GM18499 (cell line): ENCODE results near the gene HEG1.

ENCODE experiments used
- ATAC-seq: cut with Tn5 transposase; IDR thresholded peaks from one replicate; pipeline ENCODE4 v1.9.1; 2021; ENCODE audit warnings: moderate number of reproducible peaks; ENCODE audit not compliant: insufficient read depth, unreplicated experiment

Gene HEG1

DNA sequence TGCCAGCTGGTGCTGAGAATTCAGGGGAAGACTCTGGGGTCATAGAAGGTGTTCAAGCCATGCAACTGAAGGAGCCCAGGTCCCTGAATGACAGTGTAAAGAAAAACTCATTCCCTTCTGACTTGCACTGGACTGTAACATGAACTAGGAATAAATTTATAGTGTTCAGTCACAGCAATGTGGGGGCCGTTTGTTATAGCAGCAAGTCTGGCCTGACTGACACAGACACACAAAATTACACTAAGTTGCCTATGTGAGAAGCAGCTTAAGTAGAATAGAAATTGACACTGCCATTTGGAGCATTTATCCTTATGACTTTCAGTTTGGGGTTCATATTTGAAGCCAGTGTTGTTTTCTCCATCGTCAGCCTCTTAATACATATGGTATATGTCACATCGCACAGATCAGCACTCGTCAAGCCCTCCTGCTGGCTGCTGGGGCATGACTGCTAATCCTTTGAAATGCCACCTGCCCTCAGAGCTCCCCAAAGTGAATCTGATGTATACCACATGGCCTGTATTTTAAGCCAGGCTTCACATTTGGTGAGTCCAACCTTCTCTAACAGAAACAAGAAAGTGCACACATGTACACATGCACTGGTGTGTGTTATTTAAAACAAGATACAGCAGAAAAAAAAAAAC, 17.1 kb upstream of the HEG1 start:
- ATAC-seq: no peak

DNA sequence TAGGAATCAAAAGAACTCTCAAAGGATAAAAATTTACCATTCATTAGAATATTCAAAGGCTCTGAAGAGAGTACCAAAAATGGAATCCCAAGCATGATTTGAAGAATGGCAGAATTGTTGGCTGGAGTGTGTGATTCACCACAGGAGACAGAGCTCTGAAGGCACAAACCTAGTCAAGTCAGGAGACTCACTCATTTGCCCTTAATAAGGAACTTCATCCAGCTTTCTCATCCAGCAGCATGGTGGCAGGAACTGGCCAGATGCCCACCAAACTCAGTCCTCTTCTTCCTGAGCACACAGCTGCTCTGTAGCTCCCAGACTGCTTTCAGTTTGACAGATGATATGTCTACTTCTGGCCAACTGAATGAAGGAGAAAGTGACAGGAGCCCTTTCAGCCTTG, 16.5 kb upstream of the HEG1 start:
- ATAC-seq: no peak

DNA sequence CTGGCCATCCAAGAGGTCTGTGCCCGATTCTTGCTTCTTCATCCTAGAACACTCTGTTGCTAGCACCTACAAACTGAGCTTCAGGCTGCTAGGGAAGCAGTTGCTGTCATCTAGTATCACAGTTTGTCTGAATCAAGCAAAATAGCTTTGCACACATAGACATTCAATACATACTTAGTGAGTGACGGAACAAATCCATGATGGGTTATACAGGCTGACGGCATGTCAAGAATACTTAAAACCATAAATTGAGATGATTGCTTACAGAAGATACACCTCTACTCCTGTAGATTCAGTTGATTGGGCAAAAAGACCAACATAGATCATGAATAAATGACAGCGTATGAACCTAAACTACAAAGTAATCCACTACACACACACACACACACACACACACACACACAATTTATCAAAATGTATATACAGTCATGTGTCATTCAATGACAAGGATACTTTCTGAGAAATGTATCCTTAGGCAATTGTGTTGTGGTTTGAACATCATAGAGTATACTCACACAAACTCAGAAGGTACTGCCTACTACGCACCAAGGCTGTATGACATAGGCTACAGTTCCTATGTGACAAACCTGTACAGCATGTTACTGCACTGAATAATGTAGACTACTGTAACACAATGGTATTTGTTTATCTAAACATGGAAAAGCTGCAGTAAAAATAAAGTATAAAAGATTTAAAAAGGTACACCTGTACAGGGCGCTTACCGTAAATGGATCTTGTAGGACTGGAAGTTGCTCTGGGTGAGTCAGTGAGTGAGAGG, 14.4 kb upstream of the HEG1 start:
- ATAC-seq: no peak

DNA sequence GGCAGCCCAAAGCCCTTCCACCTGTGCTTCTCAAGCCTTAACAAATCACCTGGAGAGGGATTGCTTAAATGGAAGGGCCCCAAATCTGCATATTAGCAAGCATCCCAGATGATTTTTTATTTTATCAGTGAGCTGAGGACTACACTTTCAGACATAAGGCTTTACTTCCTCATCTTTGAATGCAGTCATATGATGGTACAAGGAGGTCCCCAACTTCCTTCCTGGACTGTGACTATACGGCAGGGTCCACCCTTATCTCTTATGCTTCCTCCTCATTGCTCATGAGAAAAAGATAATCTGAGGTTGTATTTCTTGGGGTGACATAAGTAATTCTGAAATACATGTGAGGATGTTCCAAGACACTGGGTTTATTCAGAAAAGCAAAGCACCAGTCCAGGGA, 13.7 kb upstream of the HEG1 start:
- ATAC-seq: no peak

DNA sequence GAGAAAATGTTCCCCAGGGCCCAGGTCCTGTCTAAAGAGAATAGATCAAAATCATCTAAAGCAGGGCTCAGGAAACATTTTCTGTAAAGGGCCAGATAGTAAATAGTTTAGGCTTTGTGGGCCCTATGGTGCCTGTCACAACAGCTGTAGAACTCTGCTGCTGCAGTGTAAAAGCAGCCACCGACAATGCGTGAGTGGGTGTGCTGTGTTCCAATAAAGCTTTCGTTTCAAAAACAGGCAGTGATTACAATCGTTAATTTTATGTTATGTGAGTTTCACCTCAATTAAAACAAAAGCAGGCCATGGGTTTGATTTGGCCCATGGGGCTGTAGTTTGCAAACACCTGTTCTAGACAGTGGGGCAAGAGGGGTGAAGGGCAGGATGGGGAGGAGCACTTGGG, 12.5 kb upstream of the HEG1 start:
- no peak for ATAC-seq

DNA sequence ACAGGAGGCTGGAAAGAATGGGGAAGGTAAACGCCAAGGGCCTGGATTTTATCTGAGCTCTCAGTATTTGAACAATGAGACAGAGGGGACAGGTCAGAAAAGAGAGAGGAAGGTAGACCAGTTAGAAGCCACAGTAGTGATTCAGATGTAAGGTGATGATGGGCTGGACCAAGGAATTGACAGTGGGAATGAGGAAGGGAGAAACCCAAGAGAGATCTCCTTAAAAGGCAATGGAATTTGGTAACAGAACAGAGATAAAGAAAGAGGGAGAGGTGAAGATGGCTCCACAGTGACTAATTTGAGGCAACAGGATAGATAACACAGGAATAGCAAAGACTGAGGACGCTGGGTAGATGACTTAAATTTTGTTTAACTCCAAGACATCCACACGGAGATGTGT, 11.4 kb upstream of the HEG1 start:
- no peak for ATAC-seq

DNA sequence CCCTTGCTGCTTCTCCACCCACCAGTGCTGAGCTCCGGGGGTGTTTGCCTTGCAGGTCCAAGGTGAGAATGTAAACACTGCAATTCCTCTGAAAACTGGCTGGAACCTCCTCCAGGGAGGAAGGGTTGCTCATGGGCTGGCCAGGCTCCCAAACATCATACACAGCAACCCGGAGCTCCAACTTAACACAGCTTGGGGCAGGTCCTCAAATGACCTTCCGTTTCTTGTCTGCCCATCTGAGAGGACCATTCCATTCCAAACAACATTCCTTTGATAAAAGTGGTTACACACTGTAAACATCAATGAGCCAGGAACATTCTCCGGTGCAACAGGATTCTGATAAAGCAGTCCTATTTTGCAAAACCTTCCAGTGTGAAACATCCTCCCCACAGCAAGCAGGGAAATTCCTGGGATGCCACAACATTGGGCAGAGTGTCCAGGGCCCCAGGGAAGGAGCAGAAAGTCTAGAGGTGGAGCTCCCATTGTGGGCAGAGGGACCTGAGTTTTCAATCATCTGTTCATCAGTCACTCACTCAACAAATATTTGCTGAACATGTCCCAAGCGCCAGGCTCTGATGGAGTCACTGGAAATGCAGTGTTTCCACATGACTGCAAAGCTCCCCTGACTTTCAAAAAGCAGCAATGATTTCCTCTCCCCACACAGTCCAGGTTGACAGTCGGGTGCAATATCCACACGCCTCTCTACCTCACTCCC, 7.3 kb upstream of the HEG1 start:
- no peak for ATAC-seq

DNA sequence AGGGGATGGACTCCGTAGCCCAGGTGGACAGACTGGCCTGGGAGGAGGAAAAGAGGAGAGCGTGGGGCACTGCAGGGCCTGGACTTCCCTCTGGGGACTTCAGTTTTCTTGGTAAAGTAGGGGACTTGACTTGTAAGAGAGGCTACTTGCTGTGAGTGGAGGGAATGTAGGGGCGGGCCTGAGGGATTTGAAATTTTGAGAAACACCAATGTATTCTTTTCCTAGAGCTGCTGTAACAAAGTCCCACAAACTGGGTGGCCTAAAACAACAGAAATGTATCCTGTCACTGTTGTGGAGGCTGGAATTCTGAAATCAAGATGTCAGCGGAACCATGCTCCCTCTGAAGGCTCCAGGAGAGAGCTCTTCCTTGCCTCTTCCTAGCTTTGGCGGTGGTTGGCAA, 5.8 kb upstream of the HEG1 start:
- no peak for ATAC-seq

DNA sequence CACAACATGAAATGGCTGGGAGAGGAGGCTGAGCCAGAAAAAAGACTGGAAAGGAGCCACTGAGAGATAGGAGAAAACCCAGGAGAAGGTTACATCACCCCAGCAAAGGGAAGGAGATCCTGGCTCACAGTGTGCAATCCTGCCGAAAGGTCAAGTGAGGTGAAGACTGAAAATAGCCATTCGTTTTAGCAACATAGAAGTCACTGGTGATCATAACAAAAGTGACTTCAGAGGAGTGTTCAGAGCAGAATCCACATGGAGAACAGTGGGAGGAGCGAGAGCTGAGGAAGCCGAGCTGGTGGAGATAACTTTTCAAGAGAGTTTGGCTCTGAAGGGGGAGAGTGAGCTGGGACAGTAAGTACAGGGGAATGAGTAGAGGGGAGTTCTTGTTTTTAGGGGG, 5.4 kb upstream of the HEG1 start:
- no peak for ATAC-seq

DNA sequence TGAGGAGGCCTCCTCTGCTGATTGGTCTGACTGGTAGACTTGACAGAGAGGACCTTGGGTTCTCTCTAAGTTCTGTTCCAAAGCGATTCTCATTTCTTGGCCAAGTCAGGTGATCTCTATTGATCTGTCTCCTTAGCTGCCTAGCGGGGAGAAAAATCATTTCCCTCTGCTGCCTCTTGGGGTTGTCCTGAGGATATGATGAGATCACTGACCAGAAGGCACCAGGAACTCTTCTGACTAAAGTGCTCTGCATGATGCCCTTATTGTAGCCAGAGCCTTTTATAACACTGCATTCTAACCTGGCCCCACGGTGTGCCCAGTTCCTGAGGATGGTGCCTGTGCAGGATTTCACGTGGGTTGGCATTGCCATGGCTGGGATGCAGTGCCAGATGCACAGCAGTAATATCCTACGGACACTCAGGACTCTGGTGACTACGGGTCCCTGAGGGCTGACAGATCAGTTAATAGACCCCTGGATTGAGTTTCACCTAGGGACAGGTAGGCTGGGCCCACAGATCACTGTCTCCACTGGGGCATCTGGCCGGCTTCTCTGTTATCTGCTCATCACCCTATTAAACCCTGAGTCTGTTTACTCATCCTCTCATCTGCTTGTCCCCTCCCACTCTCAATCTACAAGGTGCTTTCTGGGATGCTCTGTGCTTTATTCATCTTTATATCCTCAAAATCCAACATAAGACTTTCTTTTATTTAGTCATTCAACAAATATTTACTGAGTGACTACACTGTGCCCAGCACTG, 3.9 kb upstream of the HEG1 start:
- no peak for ATAC-seq

DNA sequence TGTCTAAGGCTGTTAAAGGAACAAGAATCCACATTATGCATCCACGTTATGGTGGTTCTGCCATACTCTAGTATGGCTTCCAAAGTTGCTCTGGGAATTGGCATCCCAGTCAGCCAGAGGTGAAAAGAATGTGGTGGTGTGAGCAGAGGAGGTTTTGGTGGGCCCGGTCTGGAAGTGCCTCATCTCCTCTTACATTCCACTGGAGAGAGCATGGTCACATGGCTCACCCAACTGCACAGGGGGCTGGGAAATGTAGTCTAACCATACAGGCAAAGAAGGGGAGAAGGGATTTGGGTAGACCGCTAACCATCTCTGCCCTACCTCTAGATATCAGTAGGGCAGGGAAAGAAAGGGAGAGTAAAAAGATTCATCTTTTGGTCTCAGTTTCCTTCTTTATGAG, 3.2 kb upstream of the HEG1 start:
- no peak for ATAC-seq

DNA sequence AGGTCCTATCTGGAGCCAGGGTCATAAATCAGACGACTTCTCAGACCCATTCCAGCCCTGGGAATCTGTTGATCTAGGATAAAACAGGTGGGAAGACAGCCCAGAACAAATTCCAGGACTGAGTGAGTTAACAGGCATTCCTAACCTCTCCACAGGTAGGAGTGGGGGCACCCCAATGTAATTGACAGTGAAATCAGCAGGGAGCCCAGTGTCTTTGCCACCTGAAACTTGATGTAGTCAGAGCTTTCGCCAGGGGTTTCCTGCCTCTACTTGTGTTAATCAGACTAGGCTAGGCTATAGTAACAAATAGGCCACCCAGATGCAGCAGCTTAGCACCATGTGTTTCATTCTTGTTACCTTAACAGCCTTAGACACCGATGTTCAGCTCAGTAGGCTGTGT, 2.7 kb upstream of the HEG1 start:
- no peak for ATAC-seq

DNA sequence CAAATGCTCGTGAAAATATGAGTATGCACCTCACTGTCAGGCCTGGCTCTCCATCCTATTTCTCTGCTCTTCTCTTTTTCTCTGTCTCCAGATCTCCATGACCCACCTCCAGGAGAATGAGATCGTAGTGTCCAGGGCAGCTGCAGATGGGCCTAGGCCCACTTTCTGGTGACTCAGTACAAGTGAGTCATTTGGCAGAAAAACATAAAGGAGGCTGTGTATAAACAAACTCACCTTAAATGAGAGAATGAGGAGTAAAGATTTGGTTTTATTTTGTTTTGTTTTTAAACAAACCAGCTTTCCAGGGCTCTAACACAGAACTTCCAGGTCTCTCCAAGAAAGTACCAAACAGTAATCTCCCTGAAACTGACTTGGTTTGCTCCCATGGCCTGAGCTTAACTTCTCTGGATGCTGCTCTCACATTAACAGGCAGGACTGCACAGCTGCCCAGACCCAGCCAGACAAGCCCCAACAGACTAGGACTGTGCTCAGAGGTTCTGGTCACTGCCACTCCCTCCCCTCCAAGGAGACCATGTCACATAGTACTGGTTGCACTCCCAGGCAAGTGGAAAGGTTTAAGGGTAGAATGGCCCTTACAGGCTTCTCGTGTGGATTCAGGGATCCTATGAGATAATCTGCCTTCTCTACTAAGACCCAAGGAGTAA, 1.5 kb upstream of the HEG1 start:
- ATAC-seq: no peak

DNA sequence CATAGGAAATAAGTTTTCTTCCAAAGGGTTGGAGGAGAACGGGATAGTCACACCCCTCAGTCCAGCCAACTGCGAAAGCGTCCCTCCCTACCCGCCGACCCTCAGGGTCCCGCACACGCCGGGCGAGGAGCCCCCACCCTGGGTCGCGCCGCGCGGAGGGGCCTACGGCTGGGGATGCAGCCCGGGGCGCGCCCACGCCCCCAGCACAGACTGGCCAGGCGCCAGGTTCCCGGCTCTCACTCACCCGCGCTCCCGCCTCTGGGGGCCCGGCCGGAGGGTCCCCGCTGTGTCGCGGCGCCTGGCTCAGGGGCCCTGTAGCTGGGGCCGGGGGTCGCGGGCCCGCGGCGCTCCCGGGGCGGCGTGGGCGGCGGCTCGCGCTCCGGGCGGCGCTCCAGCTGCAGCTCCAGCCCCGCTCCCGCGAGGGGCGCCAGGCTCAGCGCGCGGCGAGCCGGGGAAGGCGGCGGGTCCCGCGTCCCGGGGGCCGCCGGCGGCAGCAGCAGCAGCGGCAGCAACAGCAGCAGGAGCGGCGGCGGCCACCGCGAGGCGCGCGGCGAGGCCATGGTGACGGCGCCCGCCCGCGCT, 375 bp downstream of the HEG1 start:
- no peak for ATAC-seq

DNA sequence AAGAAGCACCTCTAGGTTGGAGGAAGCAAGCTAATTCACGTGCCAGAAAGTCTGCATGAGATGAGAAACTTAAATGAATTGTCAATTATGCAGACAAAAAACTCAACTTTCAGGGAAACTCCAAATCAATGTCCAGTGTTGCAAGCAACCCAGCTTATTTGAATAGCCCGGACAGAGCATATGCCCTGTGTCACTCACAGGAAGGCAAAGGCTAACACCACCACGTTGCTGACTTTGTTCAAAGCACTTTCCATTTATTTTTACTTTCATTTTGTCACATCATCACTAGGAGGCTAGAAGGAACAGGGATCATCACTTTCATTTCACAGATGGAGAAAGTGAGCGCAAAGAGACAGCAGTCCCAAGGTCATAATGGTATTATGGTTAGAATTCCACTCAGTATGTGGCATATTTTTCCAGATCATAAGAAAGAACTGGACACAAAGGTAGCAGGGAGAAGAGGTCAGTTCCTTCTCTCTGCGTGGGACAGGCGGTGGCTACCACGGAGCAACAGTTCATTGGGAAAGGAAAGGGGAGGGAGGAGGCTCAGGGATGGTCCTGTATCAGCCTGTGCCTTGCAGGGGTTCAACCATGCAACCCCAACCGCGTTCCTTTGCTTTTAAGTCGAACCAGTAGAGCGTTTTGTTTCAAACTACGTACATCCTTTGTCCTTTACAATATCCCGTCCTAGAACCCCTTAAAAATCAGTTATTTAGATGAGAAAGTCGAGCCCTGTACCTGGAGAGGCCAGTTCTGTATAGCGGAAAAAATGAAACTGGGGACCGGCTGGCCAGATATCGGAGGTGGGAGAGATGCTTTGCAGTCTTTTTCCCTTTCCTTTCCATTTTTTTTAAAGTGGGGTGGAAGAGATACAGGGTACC, 1.1 kb downstream of the HEG1 start:
- no peak for ATAC-seq

DNA sequence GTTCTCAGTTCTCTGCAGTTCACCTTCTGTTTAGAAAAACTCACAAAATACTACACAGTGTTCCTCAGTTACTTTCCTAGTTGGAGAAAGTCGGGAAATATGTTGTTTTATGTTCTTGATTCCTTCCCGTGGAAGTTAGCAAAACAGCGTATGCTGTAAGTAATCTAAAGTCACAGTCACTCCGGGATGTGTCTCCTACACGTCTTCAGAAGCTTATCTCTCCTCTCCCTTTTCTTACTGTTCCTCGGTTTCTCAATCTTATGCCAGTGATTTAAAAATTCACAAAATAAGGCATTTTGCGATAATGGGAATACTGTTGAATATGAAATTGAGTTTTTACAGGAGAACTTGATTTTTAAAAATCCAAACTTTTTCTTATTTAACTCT, 1.7 kb downstream of the HEG1 start:
- no peak for ATAC-seq

DNA sequence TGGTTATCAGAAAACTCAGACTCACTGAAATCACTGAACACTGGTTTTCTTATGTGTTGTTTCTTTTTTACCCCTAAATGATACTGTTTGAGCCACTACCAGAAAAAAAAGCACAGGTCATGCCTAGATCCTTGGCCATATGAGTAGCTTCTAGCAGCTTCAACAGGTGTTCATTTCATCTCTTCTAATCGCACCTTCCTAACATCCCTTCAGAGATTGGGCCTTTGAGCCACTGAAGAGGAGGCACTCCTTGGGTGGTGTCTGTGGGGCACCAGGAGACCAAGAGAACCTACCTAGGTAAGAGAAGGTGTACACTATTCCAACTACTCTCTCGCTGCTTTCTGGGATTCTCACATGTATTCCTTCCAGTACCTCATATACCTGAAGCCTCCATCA, 2.5 kb downstream of the HEG1 start:
- ATAC-seq: no peak

DNA sequence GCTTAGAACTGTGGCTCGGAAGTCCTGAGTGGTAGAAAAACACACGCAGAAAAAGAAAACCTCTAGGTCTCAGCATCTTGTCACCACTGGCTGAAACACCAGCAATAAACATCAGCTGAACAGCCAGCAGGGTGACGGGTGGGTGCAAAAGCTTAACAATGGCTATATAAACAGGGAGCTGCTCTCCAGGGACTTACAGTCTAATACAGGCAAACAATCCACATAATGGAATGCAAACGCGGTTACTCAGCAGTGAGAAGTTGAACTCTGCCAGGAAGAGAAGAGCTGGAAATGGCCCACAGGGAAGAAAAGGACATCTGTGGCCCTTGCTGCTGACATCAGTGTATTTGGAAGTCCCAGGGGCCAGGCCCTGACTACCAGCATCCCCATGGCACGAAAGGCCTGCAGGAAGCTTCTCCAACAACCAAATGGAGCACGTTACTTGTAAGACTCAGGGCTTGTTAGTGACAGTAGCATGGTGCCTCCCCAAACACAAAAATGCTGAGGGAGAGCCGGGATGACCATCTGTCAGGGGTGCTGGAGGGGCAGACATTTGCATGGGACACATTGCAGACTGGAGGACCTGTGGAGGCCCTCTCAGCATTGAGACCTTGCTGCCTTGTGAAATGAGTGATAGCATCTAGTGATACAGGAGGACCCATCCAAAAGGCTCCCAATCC, 3.0 kb downstream of the HEG1 start:
- no peak for ATAC-seq
